Measurements from ENCODE around the gene SSBP3.

DNA sequence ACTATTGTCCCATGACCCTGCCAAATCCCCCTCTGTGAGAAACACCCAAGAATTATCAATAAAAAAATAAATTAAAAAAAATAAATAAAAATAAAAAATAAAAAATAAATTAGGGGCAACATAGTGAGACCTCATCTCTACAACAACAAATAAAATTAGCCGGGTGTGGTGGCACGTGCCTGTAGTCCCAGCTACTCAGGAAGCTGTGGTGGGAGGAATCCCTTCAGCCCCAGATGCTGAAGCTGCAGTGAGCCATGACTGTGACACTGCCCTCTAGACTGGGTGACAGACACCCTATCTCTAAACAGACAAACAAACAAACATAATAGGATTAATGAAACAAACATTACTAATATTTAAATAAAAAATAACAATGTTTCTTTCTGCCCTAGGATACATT lies 171.9 kb downstream of the SSBP3 start:
- no peak for TF ChIP-seq POLR2AphosphoS5 (IDR thresholded peaks at IDR 0.05; ENCODE audit: low read depth)
- TF ChIP-seq, protein P1, sequence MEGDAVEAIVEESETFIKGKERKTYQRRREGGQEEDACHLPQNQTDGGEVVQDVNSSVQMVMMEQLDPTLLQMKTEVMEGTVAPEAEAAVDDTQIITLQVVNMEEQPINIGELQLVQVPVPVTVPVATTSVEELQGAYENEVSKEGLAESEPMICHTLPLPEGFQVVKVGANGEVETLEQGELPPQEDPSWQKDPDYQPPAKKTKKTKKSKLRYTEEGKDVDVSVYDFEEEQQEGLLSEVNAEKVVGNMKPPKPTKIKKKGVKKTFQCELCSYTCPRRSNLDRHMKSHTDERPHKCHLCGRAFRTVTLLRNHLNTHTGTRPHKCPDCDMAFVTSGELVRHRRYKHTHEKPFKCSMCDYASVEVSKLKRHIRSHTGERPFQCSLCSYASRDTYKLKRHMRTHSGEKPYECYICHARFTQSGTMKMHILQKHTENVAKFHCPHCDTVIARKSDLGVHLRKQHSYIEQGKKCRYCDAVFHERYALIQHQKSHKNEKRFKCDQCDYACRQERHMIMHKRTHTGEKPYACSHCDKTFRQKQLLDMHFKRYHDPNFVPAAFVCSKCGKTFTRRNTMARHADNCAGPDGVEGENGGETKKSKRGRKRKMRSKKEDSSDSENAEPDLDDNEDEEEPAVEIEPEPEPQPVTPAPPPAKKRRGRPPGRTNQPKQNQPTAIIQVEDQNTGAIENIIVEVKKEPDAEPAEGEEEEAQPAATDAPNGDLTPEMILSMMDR (conservative IDR thresholded peaks at IDR 0.05; ENCODE audit: low read depth in 2 of 2) = no peak
